ENCODE measurements around the gene KRT81. TPM values are rescaled to one million over a fixed set of nuclear protein-coding genes. Genes with fewer than 3 reads are reported as not detected.
"Not testable (repeated sequence)": the region's sequence is repeated elsewhere in the genome, so short reads cannot be mapped to it uniquely, and the experiment has no call there.

The KRT81 gene
- total and polyA plus RNA-seq, 2 donors, result not detected

- Histone ChIP-seq H3K4me3 (ENCODE audit: low read depth, low read length) (no peak overlapping the region), H3K36me3 (ENCODE audit: insufficient read depth) (no peaks in the 10 kb centered on the region), H3K27ac (ENCODE audit: low read depth) (no peak overlapping the region), H3K4me1 (ENCODE audit: insufficient read depth) (no peaks in the 10 kb centered on the region)
- WGBS, result 70% methylated on average over 3 of the region's 3 CpGs
- DNase-seq (ENCODE audit: extremely low spot score), result no peak
Measured at GRCh38 chr12:52313461-52313860, 22.1 kb upstream of the KRT81 start.

- 78% methylated on average over 4 of the region's 4 CpGs for WGBS
- no peaks in the 10 kb centered on the region for H3K4me1 ChIP-seq (ENCODE audit: insufficient read depth)
- no peak for DNase-seq (ENCODE audit: extremely low spot score)
- no peak overlapping the region for H3K4me3 ChIP-seq (ENCODE audit: low read depth, low read length)
- H3K27ac ChIP-seq (ENCODE audit: low read depth), result no peak overlapping the region
- H3K36me3 ChIP-seq (ENCODE audit: insufficient read depth), result no peaks in the 10 kb centered on the region
Measured at GRCh38 chr12:52312086-52312485, 20.8 kb upstream of the KRT81 start.

- WGBS, result 69% methylated on average over 3 of the region's 3 CpGs
- Histone ChIP-seq H3K4me3 (ENCODE audit: low read depth, low read length) (no peak overlapping the region), H3K36me3 (ENCODE audit: insufficient read depth) (no peaks in the 10 kb centered on the region), H3K4me1 (ENCODE audit: insufficient read depth) (no peaks in the 10 kb centered on the region), H3K27ac (ENCODE audit: low read depth) (no peak overlapping the region)
- no peak for DNase-seq (ENCODE audit: extremely low spot score)
Measured at GRCh38 chr12:52311285-52311648, 19.9 kb upstream of the KRT81 start.

- DNase-seq (ENCODE audit: extremely low spot score), result no peak
- no peak overlapping the region for H3K4me3 ChIP-seq (ENCODE audit: low read depth, low read length)
- H3K4me1 ChIP-seq (ENCODE audit: insufficient read depth), result no peaks in the 10 kb centered on the region
- WGBS, result 82% methylated on average over 5 of the region's 5 CpGs
- H3K36me3 ChIP-seq (ENCODE audit: insufficient read depth), result no peaks in the 10 kb centered on the region
- H3K27ac ChIP-seq (ENCODE audit: low read depth), result no peak overlapping the region
Measured at GRCh38 chr12:52310622-52311284, 19.4 kb upstream of the KRT81 start.

GRCh38 chr12:52308806-52309425 is 17.6 kb upstream of the KRT81 start:
- 54% methylated on average over 15 of the region's 15 CpGs for WGBS
- no peaks in the 10 kb centered on the region for H3K4me1 ChIP-seq (ENCODE audit: insufficient read depth)
- H3K36me3 ChIP-seq (ENCODE audit: insufficient read depth), result no peaks in the 10 kb centered on the region
- H3K27ac ChIP-seq (ENCODE audit: low read depth), result no peak overlapping the region
- no peak for DNase-seq (ENCODE audit: extremely low spot score)
- H3K4me3 ChIP-seq (ENCODE audit: low read depth, low read length), result no peak overlapping the region

- 7% methylated on average over 71 of the region's 71 CpGs for WGBS
- Histone ChIP-seq H3K4me1 (ENCODE audit: insufficient read depth) (no peaks in the 10 kb centered on the region), H3K27ac (ENCODE audit: low read depth) (no peak overlapping the region), H3K4me3 (ENCODE audit: low read depth, low read length) (peak overlapping the region; percentile 26), H3K36me3 (ENCODE audit: insufficient read depth) (no peaks in the 10 kb centered on the region)
- DNase-seq (ENCODE audit: extremely low spot score), result no peak
Measured at GRCh38 chr12:52307836-52308805, 16.8 kb upstream of the KRT81 start.

GRCh38 chr12:52306731-52307130 is 15.4 kb upstream of the KRT81 start:
- Histone ChIP-seq H3K36me3 (ENCODE audit: insufficient read depth) (no peaks in the 10 kb centered on the region), H3K27ac (ENCODE audit: low read depth) (no peak overlapping the region), H3K4me3 (ENCODE audit: low read depth, low read length) (no peak overlapping the region), H3K4me1 (ENCODE audit: insufficient read depth) (no peaks in the 10 kb centered on the region)
- WGBS, result 85% methylated on average over 2 of the region's 2 CpGs
- DNase-seq (ENCODE audit: extremely low spot score), result no peak

GRCh38 chr12:52305921-52306705 is 14.8 kb upstream of the KRT81 start:
- DNase-seq (ENCODE audit: extremely low spot score), result no peak
- 79% methylated on average over 11 of the region's 11 CpGs for WGBS
- no peaks in the 10 kb centered on the region for H3K36me3 ChIP-seq (ENCODE audit: insufficient read depth)
- no peak overlapping the region for H3K27ac ChIP-seq (ENCODE audit: low read depth)
- H3K4me3 ChIP-seq (ENCODE audit: low read depth, low read length), result no peak overlapping the region
- H3K4me1 ChIP-seq (ENCODE audit: insufficient read depth), result no peaks in the 10 kb centered on the region

GRCh38 chr12:52304941-52305411 is 13.6 kb upstream of the KRT81 start:
- 84% methylated on average over 15 of the region's 15 CpGs for WGBS

GRCh38 chr12:52302242-52302914 is 11.0 kb upstream of the KRT81 start:
- no CpG with 5 or more reads among the region's 5 CpGs for whole genome bisulfite sequencing
- H3K27ac ChIP-seq (ENCODE audit: low read depth); DNase-seq (ENCODE audit: extremely low spot score); H3K4me1 ChIP-seq (ENCODE audit: insufficient read depth); H3K36me3 ChIP-seq (ENCODE audit: insufficient read depth); H3K4me3 ChIP-seq (ENCODE audit: low read depth, low read length): not testable (repeated sequence)

More at GRCh38 chr12:52304941-52305411, 13.6 kb upstream of the KRT81 start:
- DNase-seq (ENCODE audit: extremely low spot score); H3K4me3 ChIP-seq (ENCODE audit: low read depth, low read length); H3K27ac ChIP-seq (ENCODE audit: low read depth); H3K36me3 ChIP-seq (ENCODE audit: insufficient read depth); H3K4me1 ChIP-seq (ENCODE audit: insufficient read depth): not testable (repeated sequence)

GRCh38 chr12:52301721-52302120 is 10.4 kb upstream of the KRT81 start:
- not testable (repeated sequence) for H3K4me3 ChIP-seq (ENCODE audit: low read depth, low read length); H3K36me3 ChIP-seq (ENCODE audit: insufficient read depth); H3K27ac ChIP-seq (ENCODE audit: low read depth); H3K4me1 ChIP-seq (ENCODE audit: insufficient read depth); DNase-seq (ENCODE audit: extremely low spot score)
- WGBS, result 79% methylated on average over 22 of the region's 31 CpGs

GRCh38 chr12:52300796-52301691 is 9.7 kb upstream of the KRT81 start:
- Histone ChIP-seq H3K36me3 (ENCODE audit: insufficient read depth) (no peaks in the 10 kb centered on the region), H3K4me1 (ENCODE audit: insufficient read depth) (no peaks in the 10 kb centered on the region), H3K4me3 (ENCODE audit: low read depth, low read length) (no peak overlapping the region), H3K27ac (ENCODE audit: low read depth) (no peak overlapping the region)
- DNase-seq (ENCODE audit: extremely low spot score), result no peak
- WGBS, result 49% methylated on average over 14 of the region's 14 CpGs

Data from urinary bladder (tissue), 4 donors.